Stimulated activated CD4-positive, alpha-beta T cell treated with anti-CD3 and anti-CD28 coated beads, Interleukin-12 subunit alpha, Interleukin-12 subunit beta, amount 100 ng/mL, for 24 hours (primary cell): ENCODE results near the gene CFL2.

Experiments
- DNase-seq, 2 experiments: peaks; one replicate each; pipeline ENCODE4 v3.0.0-alpha.2; 2020; ENCODE audit warnings: low read depth in 2 of 2

CFL2 gene

GRCh38 chr14:34676516-34677211, 37.7 kb downstream of the CFL2 start:
- DNase-seq = no peak

GRCh38 chr14:34673702-34674101, 40.7 kb downstream of the CFL2 start:
- DNase-seq = no peak

GRCh38 chr14:34671716-34672115, 42.7 kb downstream of the CFL2 start:
- DNase-seq = no peak

GRCh38 chr14:34668111-34668510, 46.3 kb downstream of the CFL2 start:
- no peak for DNase-seq

- no peak for DNase-seq
These were observed 47.4 kb downstream of the CFL2 start for GRCh38 chr14:34667007-34667406.

- DNase-seq = no peak
These were observed 48.5 kb downstream of the CFL2 start for GRCh38 chr14:34665785-34666435.

- no peak for DNase-seq
These were observed 51.8 kb downstream of the CFL2 start for GRCh38 chr14:34662561-34663088.

- DNase-seq = no peak
These were observed 53.6 kb downstream of the CFL2 start for GRCh38 chr14:34660796-34661195.
